OCI-LY1 (cell line): ENCODE measurements around the gene UTF1.

Source experiments
- H2AFZ ChIP-seq: fragments of 200-600 bp; sonication (generic), shearing (Covaris generic); 2 replicates; pipeline ENCODE4 v1.6.0; 2014; ENCODE audit warnings: antibody characterized with exemption, mild to moderate bottlenecking, low read length
- H3F3A ChIP-seq: fragments of 200-600 bp; sonication (generic), shearing (Covaris generic); 2 replicates; pipeline ENCODE4 v1.6.0; 2014; ENCODE audit warnings: mild to moderate bottlenecking, antibody characterized with exemption, low read length, moderate library complexity; ENCODE audit not compliant: insufficient read depth
- H3K27ac ChIP-seq: fragments of 200-600 bp; sonication (generic); 2 replicates; pipeline ENCODE4 v1.5.1; 2014; ENCODE audit warnings: low read length, mixed run types, mild to moderate bottlenecking, low read depth; ENCODE audit not compliant: poor library complexity, severe bottlenecking
- H3K27me3 ChIP-seq: fragments of 200-600 bp; sonication (generic); 2 replicates; pipeline ENCODE4 v1.6.0; 2014; ENCODE audit warnings: antibody characterized with exemption, mild to moderate bottlenecking, low read length, moderate library complexity; ENCODE audit not compliant: insufficient read depth
- H3K36me3 ChIP-seq: fragments of 200-600 bp; sonication (generic); 2 replicates; pipeline ENCODE4 v1.6.1; 2014; ENCODE audit warnings: mild to moderate bottlenecking, antibody characterized with exemption, low read length, moderate library complexity, mixed read lengths; ENCODE audit not compliant: insufficient read depth
- H3K4me1 ChIP-seq: fragments of 200-600 bp; sonication (generic); 2 replicates; pipeline ENCODE4 v1.5.1; 2014; ENCODE audit warnings: mild to moderate bottlenecking, low read length, moderate library complexity; ENCODE audit not compliant: insufficient read depth, severe bottlenecking
- H3K4me2 ChIP-seq: fragments of 200-600 bp; sonication (generic), shearing (Covaris generic); 2 replicates; pipeline ENCODE4 v1.6.1; 2014; ENCODE audit warnings: low read length
- H3K4me3 ChIP-seq: fragments of 200-600 bp; sonication (generic); 2 replicates; pipeline ENCODE4 v1.5.1; 2014; ENCODE audit warnings: low read length, low read depth, mild to moderate bottlenecking, mixed read lengths; ENCODE audit not compliant: poor library complexity, severe bottlenecking
- H3K79me2 ChIP-seq: fragments of 200-600 bp; shearing (Covaris generic); 2 replicates; pipeline ENCODE4 v1.6.1; 2016; ENCODE audit warnings: mixed run types, low read length, mixed read lengths; ENCODE audit not compliant: insufficient read depth
- H3K9ac ChIP-seq: fragments of 200-600 bp; sonication (generic), shearing (Covaris generic); 2 replicates; pipeline ENCODE4 v1.6.1; 2014; ENCODE audit warnings: mild to moderate bottlenecking, low read length, mixed read lengths
- H3K9me2 ChIP-seq: fragments of 200-600 bp; sonication (generic), shearing (Covaris generic); 2 replicates; pipeline ENCODE4 v1.6.1; 2014; ENCODE audit warnings: low read depth, mild to moderate bottlenecking, low read length, mixed read lengths
- H3K9me3 ChIP-seq: fragments of 200-600 bp; shearing (Covaris generic); 2 replicates; pipeline ENCODE4 v1.6.1; 2014; ENCODE audit warnings: low read length, mixed read lengths
- H4K20me1 ChIP-seq: fragments of 200-600 bp; sonication (generic), shearing (Covaris generic); 2 replicates; pipeline ENCODE4 v1.6.0; 2016; ENCODE audit warnings: mild to moderate bottlenecking, low read length; ENCODE audit not compliant: insufficient read depth
- EZH2 ChIP-seq: fragments of 200-600 bp; sonication (generic), shearing (Covaris generic); IDR thresholded peaks from 2 replicates; pipeline ENCODE4 v1.8.0; 2017; ENCODE audit warnings: borderline replicate concordance, mixed run types, mild to moderate bottlenecking, antibody characterized with exemption, low read length, moderate library complexity, mixed read lengths
- TF ChIP-seq, protein P1 (sequence below): fragments of 200-600 bp; sonication (generic), shearing (Covaris generic); IDR thresholded peaks from 2 replicates; pipeline ENCODE4 v1.5.1; 2017; ENCODE audit warnings: mild to moderate bottlenecking, antibody characterized with exemption, low read length, moderate library complexity, mixed read lengths

Gene UTF1

DNA sequence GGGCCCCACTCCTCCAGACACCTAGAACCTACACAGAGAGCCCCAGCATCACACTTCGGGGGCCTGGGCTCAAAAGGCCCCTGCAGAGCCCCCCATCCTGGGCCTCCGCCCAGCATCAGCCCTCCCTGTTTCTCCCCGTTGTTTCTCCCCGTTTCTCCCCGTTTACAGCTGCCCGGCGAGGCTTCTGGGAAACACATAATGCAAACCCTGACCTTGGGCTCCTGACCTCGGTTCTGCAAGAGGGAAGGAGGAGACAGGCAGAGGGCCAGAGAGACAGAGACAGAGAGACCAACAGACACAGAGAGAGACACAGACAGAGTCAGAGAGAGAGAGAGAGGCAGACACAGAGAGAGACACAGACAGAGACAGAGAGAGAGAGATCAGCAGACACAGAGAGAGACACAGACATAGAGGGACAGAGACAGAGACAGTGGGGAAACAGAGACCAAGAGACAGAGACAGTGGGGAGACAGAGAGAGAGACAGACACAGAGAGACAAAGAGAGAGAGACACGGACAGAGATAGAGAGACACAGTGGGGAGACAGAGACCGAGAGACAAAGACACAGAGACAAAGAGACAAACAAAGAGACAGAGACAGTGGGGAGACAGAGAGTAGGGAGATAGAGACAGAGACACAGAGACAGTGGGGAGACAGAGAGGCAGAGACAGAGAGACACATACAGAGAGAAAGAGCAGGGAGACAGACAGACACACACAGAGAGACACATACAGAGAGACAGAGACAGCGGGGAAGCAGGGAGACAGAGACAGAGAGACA is 20.1 kb downstream of the UTF1 start:
- H2AFZ ChIP-seq, result no peak overlapping the region
- TF ChIP-seq, protein P1, sequence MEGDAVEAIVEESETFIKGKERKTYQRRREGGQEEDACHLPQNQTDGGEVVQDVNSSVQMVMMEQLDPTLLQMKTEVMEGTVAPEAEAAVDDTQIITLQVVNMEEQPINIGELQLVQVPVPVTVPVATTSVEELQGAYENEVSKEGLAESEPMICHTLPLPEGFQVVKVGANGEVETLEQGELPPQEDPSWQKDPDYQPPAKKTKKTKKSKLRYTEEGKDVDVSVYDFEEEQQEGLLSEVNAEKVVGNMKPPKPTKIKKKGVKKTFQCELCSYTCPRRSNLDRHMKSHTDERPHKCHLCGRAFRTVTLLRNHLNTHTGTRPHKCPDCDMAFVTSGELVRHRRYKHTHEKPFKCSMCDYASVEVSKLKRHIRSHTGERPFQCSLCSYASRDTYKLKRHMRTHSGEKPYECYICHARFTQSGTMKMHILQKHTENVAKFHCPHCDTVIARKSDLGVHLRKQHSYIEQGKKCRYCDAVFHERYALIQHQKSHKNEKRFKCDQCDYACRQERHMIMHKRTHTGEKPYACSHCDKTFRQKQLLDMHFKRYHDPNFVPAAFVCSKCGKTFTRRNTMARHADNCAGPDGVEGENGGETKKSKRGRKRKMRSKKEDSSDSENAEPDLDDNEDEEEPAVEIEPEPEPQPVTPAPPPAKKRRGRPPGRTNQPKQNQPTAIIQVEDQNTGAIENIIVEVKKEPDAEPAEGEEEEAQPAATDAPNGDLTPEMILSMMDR, result no peak
- TF ChIP-seq EZH2, result no peak
- H3K4me2 ChIP-seq, result no peak overlapping the region
- no peak overlapping the region for H3K27ac ChIP-seq
- no peaks in the 10 kb centered on the region for H4K20me1 ChIP-seq
- no peaks in the 10 kb centered on the region for H3K9me2 ChIP-seq
- no peaks in the 10 kb centered on the region for H3K9me3 ChIP-seq
- H3K79me2 ChIP-seq, result no peaks in the 10 kb centered on the region
- peaks cover 8% of the 10 kb centered on the region for H3K27me3 ChIP-seq
- H3F3A ChIP-seq, result no peaks in the 10 kb centered on the region
- H3K36me3 ChIP-seq, result no peaks in the 10 kb centered on the region
- no peaks in the 10 kb centered on the region for H3K4me1 ChIP-seq
- no peak overlapping the region for H3K9ac ChIP-seq
- no peak overlapping the region for H3K4me3 ChIP-seq

DNA sequence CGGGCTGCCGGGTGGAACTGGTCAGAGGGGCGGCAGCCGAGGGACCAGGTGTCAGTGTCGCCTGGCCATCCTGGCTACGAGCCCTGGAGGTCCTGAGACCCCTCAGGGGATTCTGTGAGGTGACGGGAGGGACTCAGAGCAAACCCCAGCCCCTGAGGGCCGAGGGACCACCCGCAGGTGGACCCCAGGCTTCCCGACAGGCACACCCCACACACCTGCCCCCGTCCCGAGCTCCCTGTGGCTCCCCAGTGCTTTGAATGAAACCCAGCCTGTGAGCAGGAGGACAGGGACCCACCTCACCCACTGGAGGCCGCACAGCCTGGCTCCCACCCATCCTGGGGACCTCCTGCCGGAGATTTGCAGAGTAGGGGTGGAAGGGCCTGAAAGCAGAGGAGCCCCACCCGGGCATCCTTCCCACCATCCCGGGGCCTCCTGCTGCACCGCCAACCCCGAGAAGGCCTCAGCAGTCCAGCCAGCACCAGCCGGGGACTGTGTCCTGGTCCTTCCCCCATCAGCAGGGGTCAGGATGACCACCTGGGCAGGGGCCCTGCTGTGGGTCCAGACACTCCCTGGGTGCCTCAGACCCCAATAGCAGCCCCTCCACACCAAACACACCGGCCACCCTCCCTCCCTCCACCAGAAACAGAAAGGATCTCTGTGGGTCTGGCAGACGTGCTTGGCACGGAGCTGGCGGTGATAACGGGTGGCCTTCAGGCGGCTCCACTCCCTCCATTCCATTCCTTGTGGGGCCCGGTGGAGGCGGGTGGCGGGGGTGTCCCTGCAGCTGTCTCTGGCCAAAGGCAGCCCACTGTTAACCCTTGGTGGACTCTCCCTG is 21.6 kb downstream of the UTF1 start:
- Histone ChIP-seq H3K27me3 (peaks cover 8% of the 10 kb centered on the region), H3K79me2 (no peaks in the 10 kb centered on the region), H3K9ac (no peak overlapping the region), H3K36me3 (no peaks in the 10 kb centered on the region), H3K27ac (no peak overlapping the region), H4K20me1 (no peaks in the 10 kb centered on the region), H3K9me2 (no peaks in the 10 kb centered on the region), H3F3A (no peaks in the 10 kb centered on the region), H3K4me3 (no peak overlapping the region), H3K9me3 (no peaks in the 10 kb centered on the region), H2AFZ (no peak overlapping the region), H3K4me1 (no peaks in the 10 kb centered on the region), H3K4me2 (no peak overlapping the region)
- TF ChIP-seq, protein P1, result no peak
- TF ChIP-seq EZH2, result no peak

DNA sequence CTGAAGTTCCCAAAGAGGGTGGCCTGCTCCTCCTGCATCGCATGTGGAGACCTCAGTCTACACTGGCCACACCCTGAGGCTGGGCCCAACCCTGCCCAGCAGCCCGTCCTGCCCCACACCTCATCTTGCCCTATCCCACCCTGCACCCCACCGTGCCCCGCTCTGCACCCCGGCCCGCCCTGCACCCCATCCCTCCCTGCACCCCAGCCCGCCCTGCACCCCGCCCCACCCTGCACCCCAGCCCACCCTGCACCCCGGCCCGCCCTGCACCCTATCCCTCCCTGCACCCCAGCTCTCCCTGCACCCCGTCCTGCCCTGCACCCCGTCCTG is 22.2 kb downstream of the UTF1 start:
- no peak overlapping the region for H3K9ac ChIP-seq
- H3F3A ChIP-seq, result no peaks in the 10 kb centered on the region
- no peak overlapping the region for H3K27ac ChIP-seq
- no peak overlapping the region for H3K4me2 ChIP-seq
- H3K9me3 ChIP-seq, result no peaks in the 10 kb centered on the region
- no peak overlapping the region for H3K4me3 ChIP-seq
- H3K79me2 ChIP-seq, result no peaks in the 10 kb centered on the region
- no peaks in the 10 kb centered on the region for H3K36me3 ChIP-seq
- no peaks in the 10 kb centered on the region for H3K9me2 ChIP-seq
- peaks cover 8% of the 10 kb centered on the region for H3K27me3 ChIP-seq
- TF ChIP-seq, protein P1, result no peak
- no peak for TF ChIP-seq EZH2
- no peak overlapping the region for H2AFZ ChIP-seq
- no peaks in the 10 kb centered on the region for H4K20me1 ChIP-seq
- H3K4me1 ChIP-seq, result no peaks in the 10 kb centered on the region
